SK-N-SH treated with all-trans-retinoic acid at 6 μM for 48 hours (cell line): ENCODE data around the gene CETP.

Source experiments
- CSRNP3 ChIP-seq: fragments of 250-450 bp; sonication (Bioruptor Pico); IDR thresholded peaks from 2 replicates; pipeline ENCODE4 v1.5.1; 2021; ENCODE audit warnings: mild to moderate bottlenecking, moderate library complexity
- ESRRG ChIP-seq: fragments of 250-450 bp; sonication (Bioruptor Pico); IDR thresholded peaks from 2 replicates; pipeline ENCODE4 v1.6.1; 2021; ENCODE audit warnings: mild to moderate bottlenecking
- ISL1 ChIP-seq: fragments of 250-450 bp; sonication (Bioruptor Pico); IDR thresholded peaks from 2 replicates; pipeline ENCODE4 v2.1.2; 2022; ENCODE audit warnings: mild to moderate bottlenecking, moderate library complexity
- OSR1 ChIP-seq: fragments of 250-450 bp; sonication (Bioruptor Pico); IDR thresholded peaks from 2 replicates; pipeline ENCODE4 v1.8.0; 2022; ENCODE audit warnings: moderate library complexity, mild to moderate bottlenecking, inconsistent platforms
- RARB ChIP-seq: fragments of 250-450 bp; sonication (Bioruptor Pico); IDR thresholded peaks from 2 replicates; pipeline ENCODE4 v1.8.0; 2021; ENCODE audit warnings: mild to moderate bottlenecking, moderate library complexity
- SNAI2 ChIP-seq: fragments of 250-450 bp; sonication (Bioruptor Pico); IDR thresholded peaks from 2 replicates; pipeline ENCODE4 v1.5.0; 2020; ENCODE audit warnings: mild to moderate bottlenecking, moderate library complexity
- TCF4 ChIP-seq: fragments of 250-450 bp; sonication (Bioruptor Pico); IDR thresholded peaks from 2 replicates; pipeline ENCODE4 v1.8.0; 2021; ENCODE audit warnings: mild to moderate bottlenecking, moderate library complexity, borderline replicate concordance
- ZFP3 ChIP-seq: fragments of 250-450 bp; sonication (Bioruptor Pico); IDR thresholded peaks from 2 replicates; pipeline ENCODE4 v1.5.0; 2020; ENCODE audit warnings: mild to moderate bottlenecking, moderate library complexity
- ZFP30 ChIP-seq: fragments of 450-650 bp; formaldehyde crosslinking; IDR thresholded peaks from 2 replicates; pipeline ENCODE4 v1.5.0; 2022; ENCODE audit warnings: mild to moderate bottlenecking, moderate library complexity
- ZNF70 ChIP-seq: fragments of 450-650 bp; formaldehyde crosslinking; IDR thresholded peaks from 2 replicates; pipeline ENCODE4 v1.5.0; 2020; ENCODE audit warnings: mild to moderate bottlenecking, moderate library complexity
- TF ChIP-seq, protein P1 (sequence below): fragments of 250-450 bp; sonication (Bioruptor Pico); IDR thresholded peaks from 2 replicates; pipeline ENCODE4 v1.8.0; 2020; ENCODE audit warnings: mild to moderate bottlenecking, moderate library complexity, borderline replicate concordance
- TF ChIP-seq, protein P2 (sequence below): fragments of 250-450 bp; sonication (Bioruptor Pico); IDR thresholded peaks from 2 replicates; pipeline ENCODE4 v1.5.1; 2020; ENCODE audit warnings: low read depth, mild to moderate bottlenecking, moderate library complexity

DNA sequence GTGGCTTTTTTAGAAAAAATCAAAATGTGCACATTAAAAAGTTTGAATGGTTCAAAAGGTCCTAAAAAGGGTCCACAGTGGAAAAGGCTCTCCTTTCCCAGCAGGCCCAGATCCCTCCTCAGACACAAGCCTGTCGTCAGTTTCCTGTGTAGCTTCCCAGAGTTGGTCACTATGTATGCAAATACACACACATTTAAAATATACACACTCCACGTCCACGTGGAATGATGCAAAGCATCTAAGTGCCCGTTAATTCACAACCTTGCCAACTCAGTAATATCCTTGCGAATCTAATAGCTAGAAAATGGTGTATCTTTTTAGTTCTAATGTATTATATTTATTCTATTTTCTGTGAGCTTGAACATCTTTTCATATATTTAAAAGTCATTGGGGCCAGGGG is 45.3 kb downstream of the CETP start:
- TF ChIP-seq OSR1 (CRISPR knock-in tag) (no peak), ZNF70 (CRISPR knock-in tag) (no peak), TCF4 (CRISPR knock-in tag) (no peak), ISL1 (CRISPR knock-in tag) (no peak), ESRRG (no peak), RARB (CRISPR knock-in tag) (no peak), SNAI2 (CRISPR knock-in tag) (no peak), ZFP30 (CRISPR knock-in tag) (no peak), CSRNP3 (no peak), ZFP3 (no peak)
- TF ChIP-seq, protein P1, sequence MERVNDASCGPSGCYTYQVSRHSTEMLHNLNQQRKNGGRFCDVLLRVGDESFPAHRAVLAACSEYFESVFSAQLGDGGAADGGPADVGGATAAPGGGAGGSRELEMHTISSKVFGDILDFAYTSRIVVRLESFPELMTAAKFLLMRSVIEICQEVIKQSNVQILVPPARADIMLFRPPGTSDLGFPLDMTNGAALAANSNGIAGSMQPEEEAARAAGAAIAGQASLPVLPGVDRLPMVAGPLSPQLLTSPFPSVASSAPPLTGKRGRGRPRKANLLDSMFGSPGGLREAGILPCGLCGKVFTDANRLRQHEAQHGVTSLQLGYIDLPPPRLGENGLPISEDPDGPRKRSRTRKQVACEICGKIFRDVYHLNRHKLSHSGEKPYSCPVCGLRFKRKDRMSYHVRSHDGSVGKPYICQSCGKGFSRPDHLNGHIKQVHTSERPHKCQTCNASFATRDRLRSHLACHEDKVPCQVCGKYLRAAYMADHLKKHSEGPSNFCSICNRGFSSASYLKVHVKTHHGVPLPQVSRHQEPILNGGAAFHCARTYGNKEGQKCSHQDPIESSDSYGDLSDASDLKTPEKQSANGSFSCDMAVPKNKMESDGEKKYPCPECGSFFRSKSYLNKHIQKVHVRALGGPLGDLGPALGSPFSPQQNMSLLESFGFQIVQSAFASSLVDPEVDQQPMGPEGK (CRISPR knock-in tag), result no peak
- TF ChIP-seq, protein P2, sequence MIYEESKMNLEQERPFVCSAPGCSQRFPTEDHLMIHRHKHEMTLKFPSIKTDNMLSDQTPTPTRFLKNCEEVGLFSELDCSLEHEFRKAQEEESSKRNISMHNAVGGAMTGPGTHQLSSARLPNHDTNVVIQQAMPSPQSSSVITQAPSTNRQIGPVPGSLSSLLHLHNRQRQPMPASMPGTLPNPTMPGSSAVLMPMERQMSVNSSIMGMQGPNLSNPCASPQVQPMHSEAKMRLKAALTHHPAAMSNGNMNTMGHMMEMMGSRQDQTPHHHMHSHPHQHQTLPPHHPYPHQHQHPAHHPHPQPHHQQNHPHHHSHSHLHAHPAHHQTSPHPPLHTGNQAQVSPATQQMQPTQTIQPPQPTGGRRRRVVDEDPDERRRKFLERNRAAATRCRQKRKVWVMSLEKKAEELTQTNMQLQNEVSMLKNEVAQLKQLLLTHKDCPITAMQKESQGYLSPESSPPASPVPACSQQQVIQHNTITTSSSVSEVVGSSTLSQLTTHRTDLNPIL (CRISPR knock-in tag), result no peak
